CD4-positive, alpha-beta T cell treated with Interleukin-12 subunit alpha and Interleukin-12 subunit beta, for 1 hour (primary cell): Measurements from ENCODE around the gene ARID5B.

Source experiments
- DNase-seq: peaks from one replicate; pipeline ENCODE4 v3.0.0-alpha.2; 2020

ARID5B gene

DNA sequence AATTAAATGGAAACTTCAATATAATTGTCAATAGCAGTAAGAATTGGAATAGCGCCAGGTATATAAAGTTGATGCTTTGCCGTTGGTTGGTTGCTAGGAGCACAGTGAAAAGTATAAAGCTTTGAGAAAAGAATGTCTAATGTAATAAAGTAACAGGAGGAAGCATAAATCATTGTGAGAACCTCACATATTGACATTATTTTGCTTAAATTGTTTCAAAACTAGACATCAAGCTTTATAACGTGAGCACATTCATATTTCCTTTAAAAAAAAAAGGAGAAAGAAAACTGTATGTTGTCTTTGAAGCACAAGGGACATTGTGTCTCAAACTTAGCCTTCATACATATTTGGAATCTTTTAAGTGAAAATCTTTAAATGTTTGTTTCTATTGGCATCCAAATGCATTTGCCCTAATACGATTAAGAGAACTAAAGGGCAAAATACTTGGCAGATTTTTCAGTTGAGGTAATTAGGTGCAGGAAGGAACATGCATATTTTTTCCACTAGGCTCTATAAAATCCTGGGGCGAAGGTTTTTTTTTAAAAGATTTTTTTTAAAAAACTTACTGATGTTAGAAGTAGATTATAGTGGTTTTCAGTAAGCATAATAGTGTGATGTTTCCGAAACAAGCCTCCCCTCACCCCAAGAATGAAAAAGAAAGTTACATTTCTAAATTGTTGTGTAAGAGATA lies 92.4 kb downstream of the ARID5B start:
- peak; percentile 47 for DNase-seq

DNA sequence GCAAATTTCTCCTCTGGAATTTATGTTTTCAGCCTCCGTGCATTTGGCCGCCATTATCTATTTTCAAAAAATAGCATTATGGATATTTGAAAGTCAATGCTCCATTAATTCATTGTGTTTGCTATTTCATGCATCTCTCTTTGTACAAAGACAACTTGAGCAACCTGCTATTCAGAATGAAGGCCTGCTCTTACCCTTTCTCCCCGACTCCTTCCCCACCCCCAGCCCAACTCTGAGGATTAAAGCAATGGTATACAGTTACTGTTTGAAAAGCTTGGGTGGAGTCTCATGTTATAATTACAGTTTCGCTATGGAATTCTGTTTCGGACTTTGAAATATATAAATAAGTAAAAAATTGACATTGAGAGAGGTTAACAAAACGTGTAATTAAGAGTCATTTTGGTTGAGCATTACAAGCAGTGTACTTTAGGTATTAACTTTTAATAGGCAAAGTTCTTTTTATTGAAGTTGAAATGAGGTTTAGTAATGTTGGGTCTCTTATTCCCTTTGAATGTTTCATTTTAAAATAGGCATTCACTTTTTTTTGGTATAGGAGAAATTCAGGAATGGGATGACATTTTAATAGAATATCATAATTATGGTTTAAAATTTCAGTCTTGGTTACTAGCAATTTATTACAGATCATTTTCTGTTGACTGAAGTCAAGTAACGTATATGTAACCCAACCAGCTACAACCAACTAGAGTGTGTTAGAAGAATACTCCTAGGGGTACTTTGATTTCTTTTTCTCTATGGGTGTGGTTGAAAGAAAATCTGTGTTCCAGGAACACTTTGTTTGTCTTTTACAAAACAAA lies 93.1 kb downstream of the ARID5B start:
- no peak for DNase-seq

DNA sequence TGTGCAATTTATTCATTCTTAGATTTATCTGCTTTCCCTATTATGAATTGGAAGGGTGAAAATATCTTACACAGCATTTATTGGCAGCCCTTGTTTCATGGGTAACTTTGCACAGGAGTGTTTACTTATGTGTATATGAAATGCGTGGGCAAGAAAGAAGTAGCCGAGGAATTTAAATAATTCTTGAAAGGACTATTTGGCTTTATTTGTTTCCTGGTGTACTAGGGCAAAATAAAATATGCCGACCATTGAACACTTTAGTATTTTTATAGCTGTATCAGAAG lies 93.7 kb downstream of the ARID5B start:
- DNase-seq = no peak

DNA sequence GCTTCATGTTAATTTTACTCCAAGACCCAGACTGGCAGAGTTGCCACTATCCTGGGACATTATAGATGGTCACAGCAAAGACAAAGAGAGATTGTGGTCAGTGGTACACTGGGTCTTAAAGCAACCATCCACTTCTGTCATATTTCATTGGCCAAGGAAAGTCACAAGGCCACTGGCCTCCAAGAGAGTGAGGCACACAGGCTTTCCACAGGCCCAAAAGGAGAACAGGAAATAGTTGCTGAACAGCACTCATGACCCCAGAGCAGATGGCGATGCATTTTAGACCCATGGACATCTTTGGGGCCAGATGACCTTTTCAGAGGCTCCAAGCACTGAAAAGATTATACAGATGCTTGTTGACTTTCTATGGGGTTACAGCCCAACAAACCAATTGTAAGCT lies 97.4 kb downstream of the ARID5B start:
- DNase-seq = no peak

DNA sequence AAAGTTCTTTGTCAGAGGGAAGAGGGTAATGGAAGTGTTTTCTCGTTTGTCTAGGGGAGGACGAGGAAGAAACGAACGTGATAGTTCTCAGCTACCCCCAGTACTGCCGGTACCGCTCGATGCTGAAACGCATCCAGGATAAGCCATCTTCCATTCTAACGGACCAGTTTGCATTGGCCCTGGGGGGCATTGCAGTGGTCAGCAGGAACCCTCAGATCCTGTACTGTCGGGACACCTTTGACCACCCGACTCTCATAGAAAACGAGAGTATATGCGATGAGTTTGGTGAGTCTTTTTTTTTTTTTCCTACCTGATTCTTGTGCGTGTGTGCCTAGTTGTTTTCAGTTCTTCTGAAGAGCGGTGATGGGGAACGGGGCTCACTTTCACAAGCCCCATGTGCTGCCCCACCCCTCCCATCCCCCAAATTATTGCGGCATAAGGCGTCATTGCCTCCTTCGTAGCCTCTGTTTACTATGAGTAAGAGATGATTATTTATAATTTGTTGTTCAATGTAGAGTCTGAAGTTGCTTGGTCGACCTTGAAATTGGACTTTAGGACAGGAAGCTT lies 98.6 kb downstream of the ARID5B start:
- no peak for DNase-seq

DNA sequence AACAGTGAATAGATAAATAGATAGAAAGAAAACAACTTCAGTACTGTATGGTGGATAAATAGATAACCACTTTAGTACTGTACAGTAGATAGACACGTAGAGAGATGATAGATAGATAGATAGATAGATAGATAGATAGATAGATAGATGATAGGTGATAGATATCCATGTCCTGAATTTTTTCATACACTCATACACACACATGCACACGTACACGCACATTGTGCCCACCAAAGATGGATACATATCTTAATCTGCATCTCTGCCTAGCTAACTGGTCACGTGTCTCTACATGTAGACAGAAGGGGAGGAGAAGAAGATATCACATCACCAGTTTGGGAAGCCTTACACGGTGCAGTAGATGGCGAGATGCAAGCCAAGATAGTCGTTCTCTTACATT lies 99.2 kb downstream of the ARID5B start:
- no peak for DNase-seq

DNA sequence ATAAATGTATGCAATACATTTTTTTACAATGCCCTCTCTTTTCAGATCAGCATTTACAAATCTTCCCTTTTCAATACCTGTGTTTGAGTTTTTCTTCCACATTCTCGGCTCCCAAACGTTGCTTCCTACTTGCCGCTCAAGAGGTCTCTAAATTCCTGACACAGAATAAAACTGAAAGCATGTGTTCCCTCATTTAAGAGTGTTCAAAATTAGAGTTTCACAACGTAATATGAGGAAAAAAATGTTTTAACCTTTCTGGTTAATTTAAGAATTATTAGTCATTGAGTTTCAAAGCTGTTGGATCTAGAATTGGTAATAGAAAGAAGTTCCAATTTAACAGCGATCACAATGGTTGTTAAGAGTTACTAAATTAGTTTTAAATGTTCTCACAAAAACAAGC lies 100.4 kb downstream of the ARID5B start:
- DNase-seq = no peak

DNA sequence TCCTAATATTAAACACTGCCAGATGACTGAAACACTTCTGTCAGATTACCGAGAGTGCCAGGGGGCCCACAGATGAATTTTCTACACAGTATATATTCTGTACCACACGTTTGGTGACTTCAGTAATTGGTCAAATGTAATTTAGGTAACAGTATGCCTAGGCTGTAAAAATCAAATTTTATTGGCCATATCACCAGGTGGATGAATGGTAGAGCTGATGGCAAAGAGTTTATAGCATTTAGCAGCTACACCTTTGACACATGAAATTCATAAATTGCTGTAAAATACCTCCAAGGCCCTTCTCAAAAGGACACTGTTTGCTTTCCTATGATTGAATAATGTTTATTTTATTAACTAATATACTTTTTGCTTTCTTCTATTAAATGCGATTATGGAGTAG lies 101.3 kb downstream of the ARID5B start:
- DNase-seq = no peak

DNA sequence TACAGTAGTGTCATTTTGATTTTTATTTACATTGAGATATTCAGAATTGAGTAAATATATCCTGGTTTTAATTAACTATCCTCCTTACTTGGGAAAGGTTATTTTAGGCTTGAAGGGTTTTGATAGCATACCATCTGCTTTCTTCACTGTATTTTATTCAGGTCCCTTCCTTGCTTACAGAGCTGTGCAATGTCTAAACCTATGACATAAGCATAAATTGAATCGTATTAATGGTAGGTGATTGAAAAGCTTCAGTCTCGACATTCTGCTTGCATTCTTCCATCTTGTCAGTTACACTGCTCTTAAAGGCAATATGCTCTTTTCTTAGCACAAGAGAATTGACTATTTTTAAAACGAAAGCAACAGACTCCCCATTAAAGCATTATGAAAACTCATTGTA lies 102.5 kb downstream of the ARID5B start:
- DNase-seq = no peak

DNA sequence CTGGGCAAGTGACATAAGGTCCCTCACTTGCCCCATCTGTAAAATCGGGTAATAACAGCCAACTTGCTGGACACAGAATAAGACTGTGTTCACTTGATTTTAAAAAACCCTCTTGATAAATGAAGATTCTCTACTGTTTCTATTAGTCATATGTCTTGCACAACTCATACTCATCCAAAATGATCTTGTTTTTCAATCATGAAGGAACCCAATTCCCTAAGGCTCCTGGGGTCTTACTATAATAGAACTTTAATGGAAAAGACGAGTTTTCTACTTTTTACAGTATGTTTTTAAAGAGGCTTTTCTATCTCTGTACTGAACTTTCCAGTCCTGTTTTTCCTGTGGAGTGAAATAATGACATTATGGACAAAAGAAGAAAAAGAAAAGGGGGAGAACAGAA lies 103.8 kb downstream of the ARID5B start:
- DNase-seq = no peak

DNA sequence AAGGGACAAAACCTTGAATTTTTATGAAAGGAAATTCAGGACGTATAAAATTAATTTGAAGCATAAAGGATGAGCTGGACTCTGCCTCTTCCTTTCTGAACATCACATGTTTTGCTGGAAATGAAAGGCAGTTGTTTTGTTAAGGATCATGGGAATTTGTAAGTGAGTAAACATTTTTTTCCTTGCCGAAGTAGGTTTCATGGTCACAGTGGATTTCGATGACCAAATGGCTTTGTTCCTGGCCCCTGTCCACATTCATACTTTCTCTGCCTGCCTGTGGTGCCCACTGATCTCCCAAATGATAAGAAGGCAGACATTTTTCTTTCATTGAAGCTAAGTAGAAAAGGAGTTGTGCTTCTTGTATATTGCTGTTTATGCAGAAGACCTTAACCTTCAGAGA lies 104.2 kb downstream of the ARID5B start:
- DNase-seq = no peak

DNA sequence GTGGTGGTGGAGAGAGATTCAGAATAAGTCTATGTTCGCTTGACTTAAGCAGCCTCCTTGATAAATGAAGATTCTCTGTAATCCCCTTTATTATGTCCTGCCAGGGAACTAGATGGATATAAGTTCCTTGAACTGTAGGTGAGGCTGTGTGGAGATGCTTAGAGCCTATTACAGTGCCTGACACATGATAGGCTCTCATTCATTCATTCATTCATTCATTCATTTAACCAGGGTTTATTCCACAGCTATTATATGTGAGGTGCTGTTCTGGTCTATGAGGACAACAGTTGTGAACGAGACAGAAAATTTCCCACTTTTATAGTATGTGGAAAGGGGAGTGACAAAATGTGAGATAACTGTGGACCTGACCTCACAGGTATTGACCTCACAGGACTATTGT lies 105.6 kb downstream of the ARID5B start:
- no peak for DNase-seq

DNA sequence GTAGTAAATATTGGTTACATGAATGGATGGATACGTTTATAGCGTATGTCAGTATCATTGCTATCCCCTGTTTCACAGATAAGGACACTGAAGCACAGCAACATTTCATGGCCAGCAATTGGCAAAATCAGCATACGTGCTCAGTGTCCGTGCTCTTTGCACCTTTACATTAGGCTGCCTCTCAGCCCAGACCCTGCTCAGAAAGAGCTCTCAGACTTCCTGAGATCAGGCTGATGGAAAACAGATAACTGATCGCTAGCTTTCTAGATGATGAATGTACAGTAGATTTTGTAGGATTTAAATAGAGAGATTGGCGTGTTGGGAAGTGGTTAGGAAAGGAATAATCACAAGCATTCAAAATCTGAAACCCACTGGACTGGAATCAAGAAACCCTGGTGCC lies 106.7 kb downstream of the ARID5B start:
- DNase-seq = no peak

DNA sequence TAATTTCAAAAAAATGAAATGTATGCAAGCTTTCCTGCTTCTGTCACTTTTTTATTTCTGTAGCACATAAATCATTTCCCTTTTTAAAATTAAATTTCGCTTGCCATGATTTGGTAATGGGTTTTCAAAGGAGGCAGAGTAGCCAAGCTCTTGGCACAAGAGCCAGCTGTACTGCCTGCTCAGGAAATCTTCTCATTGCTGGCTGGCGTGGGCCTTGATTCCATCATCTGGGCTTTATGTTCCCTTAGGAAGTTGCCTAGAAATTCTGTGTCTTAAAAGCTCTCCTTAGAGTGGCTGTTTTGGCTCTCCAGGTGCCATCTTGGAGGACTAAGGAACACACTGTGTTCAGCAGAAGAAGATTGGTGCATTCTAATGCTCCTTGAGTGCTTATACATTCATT lies 107.4 kb downstream of the ARID5B start:
- DNase-seq = no peak

DNA sequence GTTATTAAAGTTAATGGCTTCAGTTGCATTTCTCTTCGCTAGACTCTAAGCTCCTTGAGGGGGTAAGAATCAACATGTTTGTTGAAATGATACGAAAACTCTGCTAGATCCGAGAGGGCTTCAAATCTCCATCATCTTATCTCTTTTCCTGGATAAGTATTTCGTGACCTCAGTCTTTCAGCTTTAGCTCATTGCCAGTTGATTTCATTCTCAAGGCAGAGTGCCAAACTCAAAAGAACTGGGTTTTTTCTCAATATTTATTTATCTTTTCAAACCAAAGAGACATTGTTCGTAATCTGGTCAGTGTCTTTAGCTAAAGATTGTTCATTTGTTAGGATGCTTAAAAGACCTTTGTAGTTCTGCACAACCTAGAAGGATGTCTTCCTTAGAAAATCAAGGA lies 108.9 kb downstream of the ARID5B start:
- no peak for DNase-seq

DNA sequence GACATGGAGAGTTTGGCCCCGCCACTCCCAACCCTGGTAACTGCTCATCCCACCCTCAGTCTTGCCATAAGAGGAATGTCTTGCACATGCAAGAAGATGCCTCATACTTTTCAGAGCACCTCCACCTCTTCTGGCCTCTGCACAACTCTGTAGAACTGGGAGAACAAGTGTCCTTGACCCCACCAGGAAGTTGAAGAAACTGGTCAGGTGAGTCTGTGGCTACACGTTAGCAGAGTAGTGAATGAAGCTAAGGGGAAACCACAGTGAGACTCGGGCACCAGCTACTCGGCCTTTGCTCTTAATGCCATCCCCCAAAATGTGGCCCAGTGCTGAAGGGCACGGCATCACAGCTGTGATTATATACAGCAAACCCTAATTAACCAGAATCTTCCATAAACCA lies 110.1 kb downstream of the ARID5B start:
- DNase-seq = no peak

DNA sequence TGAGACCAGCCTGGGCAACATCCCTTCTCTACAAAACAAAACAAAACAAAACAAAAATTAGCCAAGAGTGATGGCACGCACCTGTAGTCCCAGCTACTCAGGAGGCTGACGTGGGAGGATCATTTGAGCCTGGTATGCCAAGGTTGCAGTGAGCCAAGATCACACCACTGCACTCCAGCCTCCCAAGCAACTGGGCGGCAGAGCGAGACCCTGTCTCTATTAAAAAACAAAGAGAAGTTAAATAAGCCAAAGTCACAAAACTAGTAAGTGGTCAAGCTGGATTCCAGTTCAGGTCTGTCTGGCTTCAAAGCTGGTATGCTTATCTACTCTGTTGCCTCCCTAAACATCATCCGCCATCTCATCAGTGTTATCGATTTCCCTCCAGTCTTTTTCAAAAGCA lies 110.8 kb downstream of the ARID5B start:
- no peak for DNase-seq

DNA sequence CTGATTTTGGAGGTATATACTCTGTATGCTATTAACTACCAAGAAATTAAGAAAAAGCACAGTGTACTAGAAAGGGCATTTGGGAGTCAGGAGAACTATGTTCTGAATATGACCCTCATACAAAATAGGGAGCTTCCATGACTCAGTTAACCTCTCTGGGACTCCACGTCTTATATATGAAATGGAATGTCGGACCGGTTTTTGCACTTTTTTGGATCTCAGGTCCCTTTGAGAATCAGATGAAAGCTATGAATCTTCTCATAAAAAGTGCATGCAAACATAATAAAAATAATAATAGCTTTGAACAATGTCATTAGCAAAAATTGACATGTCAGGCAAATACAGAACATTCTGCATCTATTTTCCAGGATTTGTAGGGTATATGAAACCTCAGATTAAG lies 113.0 kb downstream of the ARID5B start:
- no peak for DNase-seq

DNA sequence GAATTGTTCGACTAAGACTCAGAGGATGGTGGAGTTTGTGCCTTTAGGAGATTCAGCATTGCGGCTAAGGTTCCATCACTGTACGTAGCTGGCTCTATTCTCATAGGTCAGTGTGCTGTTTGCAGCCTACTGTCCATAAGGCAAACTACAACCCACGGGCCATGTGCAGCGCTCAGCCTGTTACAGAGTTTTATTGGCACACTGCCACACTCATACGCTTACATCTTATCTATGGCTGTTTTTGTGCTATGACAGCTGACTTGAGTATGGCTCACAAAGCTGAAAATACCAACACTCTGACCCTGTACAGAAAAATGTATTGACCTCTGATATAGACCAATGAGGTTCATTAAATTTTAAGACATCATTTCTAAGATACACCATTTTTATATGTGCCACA lies 114.5 kb downstream of the ARID5B start:
- DNase-seq = no peak

DNA sequence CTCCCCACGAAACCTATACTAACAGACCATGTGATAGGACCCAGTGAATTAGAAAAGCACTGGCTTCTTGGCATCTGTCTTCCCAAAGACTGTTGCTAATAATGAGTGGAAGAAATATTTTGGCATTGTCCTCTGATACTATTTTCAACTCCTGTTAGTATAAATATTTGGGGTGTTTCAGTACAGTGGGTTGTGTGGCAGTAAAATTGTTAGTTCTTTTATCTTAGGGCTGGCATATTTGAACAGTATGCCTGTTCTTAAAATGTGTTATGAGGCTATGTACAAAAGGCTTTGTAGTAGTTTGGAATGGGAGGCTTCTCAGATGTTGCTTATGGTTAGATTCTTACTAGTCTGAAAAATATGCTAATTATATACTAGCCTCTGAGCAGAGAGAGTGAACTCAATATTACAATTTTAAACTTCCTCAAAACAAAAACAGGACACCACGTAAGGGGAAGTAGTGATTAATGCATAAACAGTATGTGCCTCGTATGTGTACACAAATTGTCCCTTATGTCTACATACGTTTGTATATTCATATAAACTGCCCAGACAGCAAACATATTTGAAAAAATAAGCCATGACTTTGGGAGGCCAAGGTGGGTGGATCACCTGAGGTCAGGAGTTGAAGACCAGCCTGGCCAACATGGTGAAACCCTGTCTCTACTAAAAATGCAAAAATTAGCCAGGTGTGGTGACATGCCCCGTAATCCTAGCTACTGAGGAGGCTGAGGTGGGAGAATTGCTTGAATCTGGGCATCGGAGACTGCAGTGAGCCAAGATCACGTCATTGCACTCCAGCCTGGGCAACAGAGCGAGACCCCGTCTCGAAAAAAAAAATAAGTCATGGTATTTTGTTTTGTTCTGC lies 115.4 kb downstream of the ARID5B start:
- DNase-seq = no peak

DNA sequence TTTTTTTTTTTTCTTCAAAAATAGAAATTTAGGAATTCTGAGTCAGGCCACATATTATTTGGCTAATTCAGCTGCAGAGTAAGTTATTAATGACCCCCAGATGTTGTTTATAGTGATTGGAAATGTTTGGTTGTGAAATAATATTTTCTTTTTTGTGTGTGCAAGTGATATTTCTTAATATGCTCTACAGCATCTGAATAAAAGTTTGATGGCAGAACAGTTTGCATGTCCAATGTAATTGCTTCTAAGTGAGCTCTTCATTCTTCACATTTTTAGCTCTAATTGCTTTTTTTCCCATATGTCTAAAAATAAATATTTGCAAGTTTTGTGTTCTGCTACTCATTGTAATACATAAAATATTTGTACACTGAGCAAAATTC lies 116.0 kb downstream of the ARID5B start:
- no peak for DNase-seq

DNA sequence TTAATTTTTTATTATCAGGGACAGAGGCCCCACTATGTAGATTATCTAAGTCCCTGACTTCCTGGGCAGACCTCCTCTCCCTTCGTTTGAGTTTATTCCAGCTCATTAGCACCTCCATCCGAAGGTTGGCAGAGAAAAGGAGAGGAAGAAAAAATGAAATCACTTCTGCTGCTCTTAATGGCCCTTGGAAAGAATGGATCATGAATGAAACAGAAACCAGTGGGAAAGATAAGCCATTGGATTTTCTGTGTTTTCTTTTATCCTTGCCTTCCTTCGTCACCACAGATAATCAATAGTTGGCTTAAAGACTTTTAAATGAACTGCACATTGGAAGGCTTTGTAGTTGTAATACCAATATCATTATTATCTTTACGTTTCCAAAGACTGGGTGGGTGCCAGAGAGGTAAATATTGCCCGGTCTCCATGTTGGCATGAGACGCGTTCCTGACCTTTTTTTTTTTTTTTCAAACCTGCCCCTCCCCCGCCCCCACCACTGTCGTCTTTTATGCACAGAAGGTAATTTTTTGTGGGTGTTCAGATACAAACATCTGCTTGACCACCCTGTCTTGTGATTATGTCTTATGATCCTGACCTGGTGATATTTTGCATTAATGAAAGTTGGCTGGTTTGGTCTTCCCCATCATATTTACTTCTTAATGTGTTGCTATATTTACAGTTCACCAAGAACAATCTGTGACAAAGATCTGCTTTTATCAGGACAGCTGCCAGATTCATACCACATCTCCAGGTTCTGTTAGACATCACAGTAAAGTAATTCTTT lies 116.8 kb downstream of the ARID5B start:
- no peak for DNase-seq
